Liver (tissue), 9 donors: ENCODE results near the gene ATG5. TPM values are rescaled to one million over a fixed set of nuclear protein-coding genes. Genes with fewer than 3 reads are reported as not detected.

Experiments
- DNase-seq: peaks from one replicate; pipeline ENCODE4 v3.0.0-alpha.2; 2017; ENCODE audit warnings: low spot score
- H3K27ac ChIP-seq, 2 donors: one replicate each; pipeline ENCODE4 v1.7.0; 2013; ENCODE audit warnings: inconsistent platforms in 2 of 2, low read length in 2 of 2, control low read depth in 1 of 2, low read depth in 1 of 2, mild to moderate bottlenecking in 1 of 2
- H3K27me3 ChIP-seq, 4 donors: one replicate each; pipeline versions ENCODE4 v1.6.1 to v1.7.0; 2013; ENCODE audit warnings: low read length in 3 of 4, inconsistent platforms in 1 of 4, mild to moderate bottlenecking in 1 of 4, moderate library complexity in 1 of 4; ENCODE audit not compliant: control insufficient read depth in 4 of 4, insufficient read depth in 4 of 4
- H3K36me3 ChIP-seq, 4 donors: one replicate each; pipeline versions ENCODE4 v1.6.1 to v1.7.0; 2013; ENCODE audit warnings: low read length in 3 of 4, mild to moderate bottlenecking in 3 of 4, low read depth in 1 of 4, moderate library complexity in 1 of 4; ENCODE audit not compliant: control insufficient read depth in 4 of 4, insufficient read depth in 3 of 4
- H3K4me1 ChIP-seq, 4 donors: one replicate each; pipeline versions ENCODE4 v1.6.1 to v1.7.0; 2013; ENCODE audit warnings: low read length in 3 of 4, mild to moderate bottlenecking in 3 of 4, moderate library complexity in 1 of 4; ENCODE audit not compliant: control insufficient read depth in 4 of 4, insufficient read depth in 4 of 4
- H3K4me3 ChIP-seq, 3 donors: one replicate each; pipeline versions ENCODE4 v1.6.1 to v1.7.0; 2013; ENCODE audit warnings: low read length in 3 of 3, control low read depth in 1 of 3, low read depth in 1 of 3, mild to moderate bottlenecking in 1 of 3
- H3K9ac ChIP-seq, 2 donors: one replicate each; pipeline ENCODE4 v1.7.0; 2013; ENCODE audit warnings: low read length in 2 of 2, mild to moderate bottlenecking in 2 of 2, moderate library complexity in 2 of 2, control low read depth in 1 of 2, low read depth in 1 of 2
- H3K9me3 ChIP-seq, 4 donors: one replicate each; pipeline versions ENCODE4 v1.6.1 to v1.7.0; 2013; ENCODE audit warnings: low read length in 3 of 4; ENCODE audit not compliant: control insufficient read depth in 4 of 4
- ATF3 ChIP-seq: IDR thresholded peaks from 2 replicates; pipeline ENCODE4 v1.6.1; 2016; ENCODE audit warnings: antibody characterized with exemption
- EGR1 ChIP-seq, 2 donors: IDR thresholded peaks; 2 replicates each; pipeline ENCODE4 v1.6.1; 2016 to 2018; ENCODE audit warnings: antibody characterized with exemption in 2 of 2, low read depth in 2 of 2
- FOXA1 ChIP-seq: IDR thresholded peaks from 2 replicates; pipeline ENCODE4 v1.6.1; 2016; ENCODE audit warnings: antibody characterized with exemption
- FOXA2 ChIP-seq: IDR thresholded peaks from 2 replicates; pipeline ENCODE4 v1.6.1; 2016; ENCODE audit warnings: antibody characterized with exemption
- GABPA ChIP-seq, 2 donors: IDR thresholded peaks in 1 of 2; conservative IDR thresholded peaks in 1 of 2; 2 replicates each; pipeline ENCODE4 v1.6.1; 2016; ENCODE audit warnings: antibody characterized with exemption in 2 of 2, mild to moderate bottlenecking in 1 of 2, moderate library complexity in 1 of 2
- HNF4A ChIP-seq, 2 donors: conservative IDR thresholded peaks; 2 replicates each; pipeline ENCODE4 v1.6.1; 2016; ENCODE audit warnings: antibody characterized with exemption in 2 of 2, mild to moderate bottlenecking in 2 of 2
- HNF4G ChIP-seq: IDR thresholded peaks from 2 replicates; pipeline ENCODE4 v1.6.1; 2016; ENCODE audit warnings: antibody characterized with exemption
- JUND ChIP-seq, 2 donors: IDR thresholded peaks; 2 replicates each; pipeline ENCODE4 v1.6.1; 2016; ENCODE audit warnings: antibody characterized with exemption in 2 of 2
- MAX ChIP-seq: IDR thresholded peaks from 2 replicates; pipeline ENCODE4 v1.6.1; 2016; ENCODE audit warnings: antibody characterized with exemption
- NR2F2 ChIP-seq: IDR thresholded peaks from 2 replicates; pipeline ENCODE4 v1.6.1; 2016; ENCODE audit warnings: antibody characterized with exemption
- RAD21 ChIP-seq, 2 donors: IDR thresholded peaks; 2 replicates each; pipeline ENCODE4 v1.6.1; 2016; ENCODE audit warnings: antibody characterized with exemption in 2 of 2, mild to moderate bottlenecking in 2 of 2
- REST ChIP-seq: IDR thresholded peaks from 2 replicates; pipeline ENCODE4 v1.6.1; 2016; ENCODE audit warnings: antibody characterized with exemption, mild to moderate bottlenecking
- RXRA ChIP-seq, 2 donors: IDR thresholded peaks; 2 replicates each; pipeline ENCODE4 v1.6.1; 2017 to 2018; ENCODE audit warnings: antibody characterized with exemption in 2 of 2, mild to moderate bottlenecking in 1 of 2
- SP1 ChIP-seq: IDR thresholded peaks from 2 replicates; pipeline ENCODE4 v1.6.1; 2018; ENCODE audit warnings: antibody characterized with exemption, mild to moderate bottlenecking
- TAF1 ChIP-seq: conservative IDR thresholded peaks from 2 replicates; pipeline ENCODE4 v1.6.1; 2016; ENCODE audit warnings: antibody characterized with exemption, mild to moderate bottlenecking
- YY1 ChIP-seq: IDR thresholded peaks from 2 replicates; pipeline ENCODE4 v1.6.1; 2016; ENCODE audit warnings: antibody characterized with exemption, mild to moderate bottlenecking
- ZBTB33 ChIP-seq: IDR thresholded peaks from 2 replicates; pipeline ENCODE4 v1.6.1; 2016; ENCODE audit warnings: antibody characterized with exemption
- WGBS: extraction: QIAGEN DNeasy Blood & Tissue Kit; methylation state at CpG from one replicate; pipeline ENCODE4 v1.1.7; 2013; 5-methylcytosine and 5-hydroxymethylcytosine counted together
- polyA plus RNA-seq, 2 donors: library from polyadenylated mRNA; stranded (reverse) in 1 of 2; unstranded in 1 of 2; fragments of 200-250 nt in 1 of 2; fragments of >200 nt in 1 of 2; fragmentation: Nextera tagmentation in 1 of 2; extraction: Ambion mirVana in 1 of 2; gene quantifications; one replicate each; pipeline versions ENCODE4 v1.2.1 to v1.2.3, GENCODE V29; 2013 to 2015
- total RNA-seq, 2 donors: library from RNA; depleted of rRNA; stranded (reverse); fragments of >200 nt; gene quantifications; one replicate each; pipeline ENCODE4 v1.2.3, GENCODE V29; 2014
- donor health status: healthy.
- donor health status: healthy.
- donor health status: healthy.
- donor health status: healthy.
- donor health status: healthy.

ATG5 gene
- total and polyA plus RNA-seq, 4 donors: 10.0 to 25.7 (median 19.7) TPM

GRCh38 chr6:106273087-106273486 lies 52.5 kb downstream of the ATG5 start:
- Histone ChIP-seq H3K27ac (no peak overlapping the region), H3K27me3 (no peaks in the 10 kb centered on the region), H3K4me1 (no peaks in the 10 kb centered on the region), H3K4me3 (no peak overlapping the region), H3K9me3 (no peaks in the 10 kb centered on the region), H3K36me3 (peaks cover 0 to 2% (median 0%) of the 10 kb centered on the region in 4 donors), H3K9ac (no peak overlapping the region)
- TF ChIP-seq EGR1 (IDR thresholded peaks at IDR 0.05; ENCODE audit: low read depth in 2 of 2) (no peak), YY1 (no peak), NR2F2 (no peak), FOXA2 (no peak), REST (no peak), GABPA (IDR thresholded peaks at IDR 0.05 in 1 of 2, conservative IDR thresholded peaks at IDR 0.05 in 1 of 2) (no peak), TAF1 (no peak), MAX (no peak), HNF4A (conservative IDR thresholded peaks at IDR 0.05) (no peak), ATF3 (no peak), HNF4G (no peak), RXRA (IDR thresholded peaks at IDR 0.05) (no peak), FOXA1 (no peak)
- no peak for DNase-seq
- WGBS: 88% methylated on average over 1 of the region's 1 CpG

- Histone ChIP-seq H3K4me3 (no peak overlapping the region), H3K27ac (no peak overlapping the region), H3K36me3 (no peaks in the 10 kb centered on the region), H3K4me1 (no peaks in the 10 kb centered on the region), H3K9ac (no peak overlapping the region), H3K9me3 (no peaks in the 10 kb centered on the region), H3K27me3 (no peaks in the 10 kb centered on the region)
- WGBS: 96% methylated on average over 4 of the region's 4 CpGs
- DNase-seq: no peak
- TF ChIP-seq JUND (IDR thresholded peaks at IDR 0.05) (no peak), FOXA2 (no peak)
Measured at GRCh38 chr6:106272287-106272686, 53.3 kb downstream of the ATG5 start.

GRCh38 chr6:106270414-106270813 lies 55.1 kb downstream of the ATG5 start:
- Histone ChIP-seq H3K27me3 (no peaks in the 10 kb centered on the region), H3K9me3 (no peaks in the 10 kb centered on the region), H3K9ac (no peak overlapping the region), H3K4me3 (no peak overlapping the region), H3K36me3 (no peaks in the 10 kb centered on the region), H3K4me1 (no peaks in the 10 kb centered on the region), H3K27ac (no peak overlapping the region)
- WGBS: 94% methylated on average over 2 of the region's 2 CpGs
- no peak for DNase-seq
- TF ChIP-seq NR2F2: no peak
- no peak for TF ChIP-seq HNF4G
- TF ChIP-seq MAX: no peak
- TF ChIP-seq REST: no peak
- no peak for TF ChIP-seq FOXA2
- TF ChIP-seq ZBTB33: no peak
- TF ChIP-seq YY1: no peak
- no peak for TF ChIP-seq RAD21 (IDR thresholded peaks at IDR 0.05)
- TF ChIP-seq HNF4A (conservative IDR thresholded peaks at IDR 0.05): no peak
- no peak for TF ChIP-seq ATF3
- TF ChIP-seq JUND (IDR thresholded peaks at IDR 0.05): no peak
- no peak for TF ChIP-seq TAF1
- no peak for TF ChIP-seq RXRA (IDR thresholded peaks at IDR 0.05)
- TF ChIP-seq SP1: no peak
- TF ChIP-seq FOXA1: no peak
- no peak for TF ChIP-seq GABPA (IDR thresholded peaks at IDR 0.05 in 1 of 2, conservative IDR thresholded peaks at IDR 0.05 in 1 of 2)
- no peak for TF ChIP-seq EGR1 (IDR thresholded peaks at IDR 0.05; ENCODE audit: low read depth in 2 of 2)
